CD4-positive, alpha-beta T cell treated with Interleukin-2 at 100 ng/mL for 4 hours (primary cell): Measurements from ENCODE around the gene SIX5.
"Not testable (repeated sequence)": the region's sequence is repeated elsewhere in the genome, so short reads cannot be mapped to it uniquely, and the experiment has no call there.

ENCODE experiments used
- DNase-seq: peaks from one replicate; pipeline ENCODE4 v3.0.0-alpha.2; 2020; ENCODE audit warnings: low spot score

SIX5 gene

GRCh38 chr19:45768984-45769782 is at the start of gene SIX5:
TSS of gene SIX5 (minus strand) at chr19:45769252. CDS start at chr19:45768844, 408 bp downstream.
- peak; percentile 95 for DNase-seq

GRCh38 chr19:45817725-45818301 is 48.8 kb upstream of the SIX5 start:
- DNase-seq = no peak

GRCh38 chr19:45817010-45817724 is 48.1 kb upstream of the SIX5 start:
- DNase-seq = peak; percentile 96

- no peak for DNase-seq
Measured at GRCh38 chr19:45816236-45817009, 47.4 kb upstream of the SIX5 start.

DNA sequence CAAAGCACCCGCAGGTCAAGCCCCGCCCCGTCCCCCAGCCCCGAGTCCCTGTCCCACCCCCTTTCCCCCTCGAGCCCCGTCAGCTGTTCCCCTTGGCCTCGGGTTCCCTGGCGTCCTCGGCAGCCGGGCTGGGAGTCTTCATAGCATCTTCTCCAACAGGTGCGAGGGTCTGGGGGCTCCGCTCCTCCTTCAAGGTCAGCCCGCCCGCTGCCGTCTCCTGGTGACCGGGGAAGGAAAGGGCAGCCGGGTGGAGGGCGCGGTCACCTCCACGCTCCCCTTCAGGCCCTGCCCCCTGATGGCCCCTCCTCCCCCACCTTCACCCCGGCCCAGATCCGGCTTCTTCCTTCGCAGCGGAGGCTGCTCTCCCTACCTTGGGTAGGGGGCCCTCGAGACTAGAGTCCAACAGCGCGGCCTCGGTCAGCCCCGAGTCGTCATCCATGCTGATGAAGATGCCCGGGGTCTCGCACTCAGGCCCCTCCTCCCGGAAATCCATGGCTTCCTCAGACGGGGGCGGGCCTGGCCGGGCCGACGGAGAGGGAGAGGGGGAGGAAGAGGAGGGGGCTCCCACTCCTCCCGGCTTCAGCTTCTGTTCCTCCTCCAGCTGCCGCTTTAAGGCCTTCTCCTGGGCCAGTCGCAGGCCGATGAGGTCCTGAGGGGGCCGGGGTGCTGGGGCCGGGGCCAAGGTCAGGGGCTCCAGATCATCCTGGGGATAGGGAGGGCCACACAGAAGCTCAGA is 46.6 kb upstream of the SIX5 start:
- DNase-seq = no peak

- DNase-seq = no peak
Measured at GRCh38 chr19:45814851-45815480, 45.9 kb upstream of the SIX5 start, which contains the start of gene RSPH6A. TSS of gene RSPH6A (minus strand) at chr19:45815308. CDS start at chr19:45815176, 132 bp downstream.

DNA sequence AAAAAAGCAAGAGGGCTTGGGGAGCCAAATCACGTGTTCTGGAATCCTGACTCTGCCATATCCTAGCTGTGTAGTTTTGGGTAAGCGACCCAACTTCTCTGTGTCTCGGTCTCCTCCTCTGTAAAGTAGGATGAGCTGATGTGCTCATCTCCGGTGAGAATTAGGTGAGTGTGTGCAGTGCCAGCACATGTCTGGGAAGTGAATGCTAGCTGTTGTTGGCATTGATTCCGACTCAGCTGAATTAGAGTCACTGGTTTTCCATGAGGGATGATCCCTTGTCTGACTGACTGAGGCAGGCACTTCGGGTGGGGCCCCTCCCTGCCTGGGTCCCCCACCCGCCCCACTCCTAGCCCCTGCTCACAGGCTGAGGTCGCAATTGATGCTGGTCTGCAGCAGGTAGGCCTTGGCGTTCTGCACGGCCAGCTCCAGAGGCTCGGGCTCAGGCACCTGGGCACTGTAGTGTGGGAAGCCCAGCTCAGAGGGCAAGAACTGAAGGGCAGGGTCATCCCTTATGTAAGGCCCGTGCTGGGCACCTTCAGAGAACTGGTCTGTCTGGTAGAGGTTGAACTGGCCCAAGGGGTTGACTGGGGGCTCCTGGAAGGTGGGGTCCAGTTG is 45.2 kb upstream of the SIX5 start:
- DNase-seq = no peak

DNA sequence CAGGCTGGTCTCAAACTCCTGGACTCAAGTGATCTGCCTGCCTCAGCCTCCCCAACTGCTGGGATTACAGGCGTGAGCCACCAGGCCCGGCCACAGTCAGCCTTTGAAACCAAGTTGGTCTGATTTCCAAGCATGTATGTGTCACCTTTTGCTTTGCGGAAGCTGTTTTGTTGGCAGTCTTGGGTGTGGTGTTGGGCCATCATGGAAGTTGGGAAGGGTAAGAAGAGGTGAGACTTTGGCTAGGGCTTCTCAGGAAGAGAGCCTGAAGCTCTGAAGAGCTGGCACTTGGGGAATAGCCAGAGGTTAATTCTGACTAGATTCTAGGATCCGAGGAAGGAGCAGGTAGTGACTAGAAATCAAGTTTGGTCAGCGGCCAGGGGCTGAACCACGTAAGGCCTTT is 43.2 kb upstream of the SIX5 start:
- DNase-seq = no peak

GRCh38 chr19:45809643-45810159 is 40.6 kb upstream of the SIX5 start:
- no peak for DNase-seq

DNA sequence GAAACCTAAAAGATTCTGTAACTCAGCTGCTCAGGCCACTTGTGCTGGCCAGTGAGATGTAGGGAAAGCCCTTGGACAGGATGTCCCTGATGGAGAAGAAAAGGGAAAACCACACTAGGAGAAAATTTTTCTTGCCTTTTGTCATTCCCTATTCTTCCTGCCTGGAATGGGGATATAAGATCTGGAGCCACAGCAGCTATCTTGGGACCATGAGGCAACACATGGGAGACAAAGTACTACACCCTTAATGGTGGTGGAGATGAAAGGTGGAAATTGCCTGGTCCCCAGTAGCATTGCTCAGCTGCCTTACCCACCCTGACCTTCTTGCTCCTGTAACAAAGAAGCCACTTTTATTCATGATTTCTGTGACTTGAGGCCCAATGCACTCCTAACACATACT is 36.7 kb upstream of the SIX5 start:
- DNase-seq = no peak

DNA sequence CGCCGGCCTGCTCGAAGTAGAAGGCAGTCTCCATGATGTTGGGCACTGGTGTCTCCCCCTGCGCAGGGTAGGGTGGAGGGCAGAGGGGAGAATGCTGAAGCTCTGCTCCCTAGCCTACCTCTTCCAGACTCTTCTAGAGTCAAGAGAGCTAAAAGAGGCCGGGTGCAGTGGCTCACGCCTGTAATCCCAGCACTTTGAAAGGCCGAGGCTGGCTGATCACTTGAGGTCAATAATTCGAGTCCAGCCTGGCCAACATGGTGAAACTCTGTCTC is 35.8 kb upstream of the SIX5 start:
- no peak for DNase-seq

DNA sequence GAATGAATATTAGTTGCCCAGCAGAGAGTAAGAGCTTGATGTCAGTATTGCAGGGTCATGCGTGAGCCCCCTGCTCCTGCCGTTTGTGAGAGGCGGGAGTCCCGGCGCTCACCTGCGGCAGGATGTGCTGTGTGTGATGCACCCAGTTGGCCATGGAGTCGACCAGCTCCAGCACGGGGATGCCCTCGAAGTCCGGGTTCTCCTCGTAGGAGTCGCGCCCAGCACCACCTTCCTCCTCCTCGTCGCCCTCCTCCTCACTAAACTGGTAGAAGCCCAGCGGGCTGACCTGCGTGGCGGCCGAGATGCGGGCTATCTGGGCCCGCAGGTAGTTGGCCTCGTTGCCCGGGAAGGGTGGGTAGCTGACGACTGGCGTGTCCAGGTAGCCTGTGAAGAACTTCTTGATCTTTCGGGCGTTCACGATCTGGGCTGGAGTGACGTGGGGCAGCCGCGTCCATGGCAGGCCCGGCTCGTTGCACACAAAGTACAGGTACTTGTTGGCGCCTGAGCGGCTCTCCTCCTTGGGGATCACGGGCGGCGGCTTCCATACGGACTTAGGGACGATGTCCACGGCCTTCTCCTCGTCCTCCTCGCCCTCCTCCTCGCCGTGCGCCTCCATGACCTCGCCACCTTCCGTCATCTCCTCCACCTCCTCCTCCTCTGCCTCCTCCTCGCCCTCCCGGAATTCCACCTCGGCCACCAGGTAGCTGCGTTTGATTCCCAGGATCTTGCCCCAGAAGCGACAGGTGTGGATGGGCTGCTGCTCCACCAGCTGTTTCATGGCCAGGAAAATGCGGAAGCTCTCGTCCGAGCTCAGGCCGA is 35.3 kb upstream of the SIX5 start:
- DNase-seq = no peak

- DNase-seq = no peak
Measured at GRCh38 chr19:45801603-45802175, 32.6 kb upstream of the SIX5 start.

- no peak for DNase-seq
Measured at GRCh38 chr19:45800070-45800553, 31.1 kb upstream of the SIX5 start.

DNA sequence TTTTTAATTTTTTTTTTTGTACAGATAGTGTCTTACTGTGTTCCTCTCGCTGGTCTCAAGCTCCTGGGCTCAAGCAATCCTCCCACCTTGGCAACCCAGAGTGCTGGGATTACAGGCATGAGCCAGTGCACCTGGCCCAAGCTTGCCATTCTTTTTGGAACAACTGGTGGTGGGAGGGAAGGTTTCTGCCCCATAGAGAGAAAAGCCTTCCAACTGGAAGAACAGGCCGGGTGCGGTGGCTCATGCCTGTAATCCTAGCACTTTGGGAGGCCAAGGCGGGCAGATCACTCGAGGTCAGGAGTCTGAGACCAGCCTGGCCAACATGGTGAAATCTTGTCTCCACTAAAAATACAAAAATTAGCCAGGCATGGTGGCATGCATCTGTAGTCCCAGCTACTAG is 30.5 kb upstream of the SIX5 start:
- DNase-seq = not testable (repeated sequence)

GRCh38 chr19:45798995-45799517 is 30.0 kb upstream of the SIX5 start:
- DNase-seq = peak; percentile 68

DNA sequence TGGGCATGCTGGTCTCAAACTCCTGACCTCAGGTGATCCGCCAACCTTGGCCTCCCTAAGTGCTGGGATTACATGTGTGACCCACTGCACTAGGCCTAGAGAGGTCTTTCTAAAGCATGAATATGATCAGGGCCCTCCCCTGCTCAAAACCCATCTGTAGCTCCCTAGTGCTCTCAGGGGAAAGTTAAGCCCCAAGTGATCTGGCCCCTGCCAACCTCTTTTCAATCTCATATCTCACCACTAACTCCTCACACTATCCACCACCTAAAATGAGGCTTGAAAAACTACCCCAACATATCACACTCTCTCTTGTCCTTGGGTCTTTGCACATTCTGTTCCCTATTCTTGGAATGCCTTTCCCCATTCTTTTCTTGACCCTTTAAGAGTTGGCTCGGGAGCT is 25.6 kb upstream of the SIX5 start:
- no peak for DNase-seq

DNA sequence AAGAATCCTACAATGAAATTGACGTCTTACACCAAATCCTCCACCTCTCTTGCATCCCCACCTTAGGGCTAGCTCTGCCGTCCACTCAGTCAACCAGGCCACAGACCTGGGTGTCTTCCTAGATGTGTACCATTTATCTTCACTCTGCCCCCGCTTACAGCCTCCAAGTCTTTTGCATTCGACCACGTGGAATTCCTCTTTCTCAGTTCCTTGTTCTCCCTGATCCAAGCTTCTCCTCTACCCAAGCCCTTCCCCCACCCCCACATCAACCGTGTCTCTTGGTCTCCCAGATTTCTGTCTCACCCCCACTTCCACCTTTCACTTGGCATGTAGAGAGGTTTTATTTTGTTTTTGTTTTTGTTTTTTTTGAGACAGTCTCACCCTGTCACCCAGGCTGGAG is 24.8 kb upstream of the SIX5 start:
- DNase-seq = no peak

GRCh38 chr19:45793178-45793564 is 24.1 kb upstream of the SIX5 start:
- no peak for DNase-seq
